Thyroid gland (tissue), 4 donors: ENCODE results near the gene UBTD1. TPM values are rescaled to one million over a fixed set of nuclear protein-coding genes. Genes with fewer than 3 reads are reported as not detected.

ENCODE experiments used
- DNase-seq, 2 donors: peaks; one replicate each; pipeline ENCODE4 v3.0.0-alpha.2; 2019
- H3K27ac ChIP-seq, 3 donors: fragments of 200-600 bp; sonication (generic); 1 replicate in 2 of 3; 2 replicates in 1 of 3; pipeline ENCODE4 v1.5.1; 2016 to 2019; ENCODE audit warnings: mild to moderate bottlenecking in 1 of 3, moderate library complexity in 1 of 3
- H3K27me3 ChIP-seq: fragments of 200-600 bp; sonication (generic); one replicate; pipeline ENCODE4 v1.5.1; 2019
- H3K36me3 ChIP-seq, 2 donors: fragments of 200-600 bp; sonication (generic); one replicate each; pipeline ENCODE4 v1.5.1; 2016 to 2019
- H3K4me1 ChIP-seq, 2 donors: fragments of 200-600 bp; sonication (generic); one replicate each; pipeline ENCODE4 v1.5.1; 2017 to 2019
- H3K4me3 ChIP-seq, 3 donors: fragments of 200-600 bp; sonication (generic); replicated peaks in 1 of 3; 1 replicate in 2 of 3; 2 replicates in 1 of 3; pipeline ENCODE4 v1.5.1; 2016; ENCODE audit warnings: mild to moderate bottlenecking in 1 of 3
- H3K9me3 ChIP-seq: fragments of 200-600 bp; sonication (generic); one replicate; pipeline ENCODE4 v1.5.1; 2017
- POLR2A ChIP-seq, 2 donors: fragments of 450-650 bp; IDR thresholded peaks; one replicate each; pipeline ENCODE4 v1.6.1; 2017; ENCODE audit warnings: antibody characterized with exemption in 2 of 2, mild to moderate bottlenecking in 2 of 2, moderate library complexity in 1 of 2
- WGBS, 2 donors: methylation state at CpG; one replicate each; pipeline ENCODE4 v1.1.5; 2017; 5-methylcytosine and 5-hydroxymethylcytosine counted together
- intact Hi-C: fragments of 100-400 bp; cut with DNase I; formaldehyde crosslinking; loops from one replicate; pipeline ENCODE4 v1.15.1; 2023
- total RNA-seq, 4 donors: library from RNA; depleted of rRNA; stranded (reverse); fragments of >200 nt; gene quantifications; one replicate each; pipeline ENCODE4 v1.2.3, GENCODE V29; 2016
- TF ChIP-seq, protein P1 (sequence below), 6 experiments: fragments of 200-600 bp in 3 of 6; fragments of 450-650 bp in 3 of 6; sonication (generic) in 3 of 6; IDR thresholded peaks; one replicate each; pipeline ENCODE4 v1.5.1; 2016 to 2019; ENCODE audit warnings: antibody characterized with exemption in 6 of 6, mild to moderate bottlenecking in 2 of 6, inconsistent platforms in 1 of 6, moderate library complexity in 1 of 6

The UBTD1 gene
- total RNA-seq, 4 donors from 2014 or later: 7.8 to 27.8 (median 20.0) TPM

GRCh38 chr10:97494151-97494550 is 4.6 kb upstream of the UBTD1 start:
- peak in 1 of 2 donors; percentile 15 for DNase-seq
- TF ChIP-seq, protein P1, sequence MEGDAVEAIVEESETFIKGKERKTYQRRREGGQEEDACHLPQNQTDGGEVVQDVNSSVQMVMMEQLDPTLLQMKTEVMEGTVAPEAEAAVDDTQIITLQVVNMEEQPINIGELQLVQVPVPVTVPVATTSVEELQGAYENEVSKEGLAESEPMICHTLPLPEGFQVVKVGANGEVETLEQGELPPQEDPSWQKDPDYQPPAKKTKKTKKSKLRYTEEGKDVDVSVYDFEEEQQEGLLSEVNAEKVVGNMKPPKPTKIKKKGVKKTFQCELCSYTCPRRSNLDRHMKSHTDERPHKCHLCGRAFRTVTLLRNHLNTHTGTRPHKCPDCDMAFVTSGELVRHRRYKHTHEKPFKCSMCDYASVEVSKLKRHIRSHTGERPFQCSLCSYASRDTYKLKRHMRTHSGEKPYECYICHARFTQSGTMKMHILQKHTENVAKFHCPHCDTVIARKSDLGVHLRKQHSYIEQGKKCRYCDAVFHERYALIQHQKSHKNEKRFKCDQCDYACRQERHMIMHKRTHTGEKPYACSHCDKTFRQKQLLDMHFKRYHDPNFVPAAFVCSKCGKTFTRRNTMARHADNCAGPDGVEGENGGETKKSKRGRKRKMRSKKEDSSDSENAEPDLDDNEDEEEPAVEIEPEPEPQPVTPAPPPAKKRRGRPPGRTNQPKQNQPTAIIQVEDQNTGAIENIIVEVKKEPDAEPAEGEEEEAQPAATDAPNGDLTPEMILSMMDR (IDR thresholded peaks at IDR 0.05): no peak
- TF ChIP-seq POLR2A (IDR thresholded peaks at IDR 0.05): no peak
- peaks cover 35 to 46% of the 10 kb centered on the region in 2 donors for H3K4me1 ChIP-seq
- intact Hi-C loops: no loop called here
- peak overlapping the region in 2 of 3 donors; percentile 1 to 11 for H3K27ac ChIP-seq
- H3K4me3 ChIP-seq: no peak overlapping the region
- 16 to 22% methylated on average over 2 of the region's 2 CpGs for WGBS, 2 donors
- H3K9me3 ChIP-seq: no peaks in the 10 kb centered on the region
- no peaks in the 10 kb centered on the region for H3K36me3 ChIP-seq
- H3K27me3 ChIP-seq: no peaks in the 10 kb centered on the region

DNA sequence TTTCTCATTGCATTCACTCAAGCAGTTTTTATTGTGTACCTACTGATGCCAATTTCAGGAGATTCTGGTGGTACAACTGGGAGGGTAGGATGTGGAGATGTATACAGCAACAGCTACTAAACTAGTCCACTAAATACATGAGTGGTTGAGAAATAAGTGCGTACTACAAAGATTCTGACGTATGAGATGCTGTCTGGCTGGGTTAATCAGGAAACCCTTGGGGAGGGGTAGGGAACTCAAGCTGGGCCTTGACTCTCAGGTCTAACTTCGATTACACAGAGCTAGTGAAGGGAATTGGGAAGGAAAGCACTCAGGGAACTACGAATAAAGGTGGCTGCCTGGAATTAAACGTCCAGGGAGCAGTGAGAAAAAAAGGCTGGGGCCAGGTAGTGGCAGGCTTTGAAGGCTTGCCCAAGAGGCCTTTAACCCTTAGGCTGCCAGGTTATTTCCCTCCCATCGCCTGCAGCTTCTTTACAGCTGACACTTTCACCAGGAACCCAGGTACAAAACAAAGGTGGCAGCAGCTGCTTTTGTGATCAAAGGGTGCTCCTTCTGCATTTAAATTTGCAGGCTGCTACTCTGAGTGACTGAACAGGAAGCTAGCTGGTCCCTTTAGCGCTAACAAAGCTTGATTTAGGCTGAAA is 3.7 kb upstream of the UBTD1 start:
- WGBS, 2 donors: 35 to 40% methylated on average over 7 of the region's 7 CpGs
- H3K9me3 ChIP-seq: no peaks in the 10 kb centered on the region
- H3K4me1 ChIP-seq: peaks cover 38 to 44% of the 10 kb centered on the region in 2 donors
- no peak for DNase-seq
- peak overlapping the region; percentile 5 to 48 (median 8) for H3K27ac ChIP-seq
- TF ChIP-seq POLR2A (IDR thresholded peaks at IDR 0.05): no peak
- TF ChIP-seq, protein P1 (IDR thresholded peaks at IDR 0.05): no peak
- no peak overlapping the region for H3K4me3 ChIP-seq
- no peaks in the 10 kb centered on the region for H3K36me3 ChIP-seq
- H3K27me3 ChIP-seq: no peaks in the 10 kb centered on the region
- intact Hi-C loops: no loop called here

GRCh38 chr10:97497572-97498075 is 1.1 kb upstream of the UBTD1 start:
- Histone ChIP-seq H3K27me3 (no peaks in the 10 kb centered on the region), H3K27ac (peak overlapping the region; percentile 59 to 95 (median 76)), H3K36me3 (no peaks in the 10 kb centered on the region), H3K9me3 (no peaks in the 10 kb centered on the region), H3K4me1 (peaks cover 29 to 49% of the 10 kb centered on the region in 2 donors), H3K4me3 (peak overlapping the region; percentile 73 to 98 (median 82))
- no peak for TF ChIP-seq POLR2A (IDR thresholded peaks at IDR 0.05)
- TF ChIP-seq, protein P1 (IDR thresholded peaks at IDR 0.05): no peak
- WGBS, 2 donors: 1% methylated on average over 22 of the region's 22 CpGs
- intact Hi-C loops: no loop called here
- peak; percentile 69 to 73 for DNase-seq

- H3K9me3 ChIP-seq: no peaks in the 10 kb centered on the region
- peaks cover 29 to 53% of the 10 kb centered on the region in 2 donors for H3K4me1 ChIP-seq
- H3K27ac ChIP-seq: peak within 1 kb of the TSS; percentile 76 to 95 (median 91)
- WGBS, 2 donors: 0 to 1% methylated on average over 5 to 27 of the region's 73 CpGs
- TF ChIP-seq POLR2A (IDR thresholded peaks at IDR 0.05): peak; percentile 67 to 86
- TF ChIP-seq, protein P1 (IDR thresholded peaks at IDR 0.05): no peak
- H3K36me3 ChIP-seq: no peaks in the 10 kb centered on the region
- intact Hi-C loops: no loop called here
- no peaks in the 10 kb centered on the region for H3K27me3 ChIP-seq
- DNase-seq: peak; percentile 100
- peak within 1 kb of the TSS; percentile 82 to 98 (median 87) for H3K4me3 ChIP-seq
Measured at GRCh38 chr10:97498076-97498840, 466 bp upstream of the UBTD1 start, which contains the start of gene MMS19. Gene MMS19 (minus strand): TSS chr10:97498422. CDS start chr10:97498384, 38 bp downstream.
